Neural cell (in vitro differentiated cells): ENCODE measurements around the gene SLC35B1. TPM values are rescaled to one million over a fixed set of nuclear protein-coding genes. Genes with fewer than 3 reads are reported as not detected.

Experiments
- H2AFZ ChIP-seq: fragments of 200-600, 300-800 bp; sonication (generic), shearing (Covaris generic); 2 replicates; pipeline ENCODE4 v1.6.0; 2014; ENCODE audit warnings: low read depth, mild to moderate bottlenecking, antibody characterized with exemption, low read length, moderate library complexity
- H3F3A ChIP-seq: fragments of 200-600 bp; shearing (Covaris generic); 2 replicates; pipeline ENCODE4 v1.6.1; 2016; ENCODE audit warnings: mild to moderate bottlenecking, moderate library complexity, mixed read lengths, antibody characterized with exemption, low read length; ENCODE audit not compliant: insufficient read depth, poor library complexity, severe bottlenecking
- H3K27ac ChIP-seq: fragments of 200-600, 300-800 bp; sonication (generic), shearing (Covaris generic); 2 replicates; pipeline ENCODE4 v1.5.1; 2014; ENCODE audit warnings: mild to moderate bottlenecking, low read length, moderate library complexity
- H3K27me3 ChIP-seq: fragments of 300-800, 200-600 bp; sonication (generic), shearing (Covaris generic); 2 replicates; pipeline ENCODE4 v1.6.0; 2014; ENCODE audit warnings: mild to moderate bottlenecking, low read depth, low read length, moderate library complexity; ENCODE audit not compliant: insufficient read depth
- H3K36me3 ChIP-seq: fragments of 300-800, 200-600 bp; sonication (generic), shearing (Covaris generic); 2 replicates; pipeline ENCODE4 v1.5.1; 2014; ENCODE audit warnings: mild to moderate bottlenecking, antibody characterized with exemption, low read length, moderate library complexity; ENCODE audit not compliant: insufficient read depth
- H3K4me2 ChIP-seq: fragments of 300-800, 200-600 bp; sonication (generic), shearing (Covaris generic); 2 replicates; pipeline ENCODE4 v1.6.0; 2014; ENCODE audit warnings: mild to moderate bottlenecking, low read length
- H3K4me3 ChIP-seq: fragments of 300-800, 200-600 bp; sonication (generic), shearing (Covaris generic); 2 replicates; pipeline ENCODE4 v1.5.1; 2014; ENCODE audit warnings: mild to moderate bottlenecking, low read length, moderate library complexity
- H3K79me2 ChIP-seq: fragments of 200-600 bp; shearing (Covaris generic); replicated peaks from 2 replicates; pipeline ENCODE4 v1.6.0; 2014; ENCODE audit warnings: mild to moderate bottlenecking, low read length, moderate library complexity; ENCODE audit not compliant: insufficient read depth
- H3K9ac ChIP-seq: fragments of 300-800, 200-600 bp; sonication (generic), shearing (Covaris generic); 2 replicates; pipeline ENCODE4 v1.6.1; 2016; ENCODE audit warnings: mild to moderate bottlenecking, low read length, mixed read lengths
- H3K9me2 ChIP-seq: fragments of 200-600 bp; shearing (Covaris generic); 2 replicates; pipeline ENCODE4 v1.6.1; 2016; ENCODE audit warnings: mild to moderate bottlenecking, low read length, mixed read lengths; ENCODE audit not compliant: insufficient read depth
- H3K9me3 ChIP-seq: fragments of 200-600, 300-800 bp; sonication (generic), shearing (Covaris generic); 2 replicates; pipeline ENCODE4 v1.6.1; 2016; ENCODE audit warnings: mild to moderate bottlenecking, mixed run types, low read length, moderate library complexity, mixed read lengths
- H4K20me1 ChIP-seq: fragments of 200-600 bp; shearing (Covaris generic); 2 replicates; pipeline ENCODE4 v1.6.1; 2016; ENCODE audit warnings: mild to moderate bottlenecking, mixed run types; ENCODE audit not compliant: insufficient read depth
- EP300 ChIP-seq: fragments of 450-650 bp; conservative IDR thresholded peaks from 2 replicates; pipeline ENCODE4 v1.6.1; 2014; ENCODE audit warnings: antibody characterized with exemption, mild to moderate bottlenecking, moderate library complexity; ENCODE audit not compliant: poor library complexity, severe bottlenecking
- EZH2 ChIP-seq: fragments of 200-600, 300-800 bp; shearing (Covaris generic), sonication (generic); IDR thresholded peaks from 2 replicates; pipeline ENCODE4 v1.6.1; 2014; ENCODE audit warnings: antibody characterized with exemption, low read length, borderline replicate concordance, mild to moderate bottlenecking; ENCODE audit not compliant: insufficient read depth, poor library complexity, severe bottlenecking
- MXI1 ChIP-seq: fragments of 450-650 bp; conservative IDR thresholded peaks from 2 replicates; pipeline ENCODE4 v1.6.1; 2014; ENCODE audit warnings: antibody characterized with exemption, mild to moderate bottlenecking; ENCODE audit not compliant: poor library complexity, severe bottlenecking
- POLR2AphosphoS5 ChIP-seq: IDR thresholded peaks from 2 replicates; pipeline ENCODE4 v1.6.1; 2012
- RAD21 ChIP-seq: fragments of 450-650 bp; conservative IDR thresholded peaks from 2 replicates; pipeline ENCODE4 v1.6.1; 2014; ENCODE audit warnings: antibody characterized with exemption, mild to moderate bottlenecking, moderate library complexity
- REST ChIP-seq: IDR thresholded peaks from 2 replicates; pipeline ENCODE4 v1.6.1; 2012; ENCODE audit warnings: borderline replicate concordance
- SMC3 ChIP-seq: fragments of 450-650 bp; conservative IDR thresholded peaks from 2 replicates; pipeline ENCODE4 v1.6.1; 2014; ENCODE audit warnings: antibody characterized with exemption, mild to moderate bottlenecking, moderate library complexity; ENCODE audit not compliant: poor library complexity
- TAF1 ChIP-seq: IDR thresholded peaks from 2 replicates; pipeline ENCODE4 v1.6.1; 2012; ENCODE audit warnings: low read depth
- polyA plus RNA-seq: library from polyadenylated mRNA; depleted of rRNA; stranded (reverse); fragments of >200 nt; gene quantifications from 2 replicates; pipeline ENCODE4 v1.2.3, GENCODE V29; 2014
- TF ChIP-seq, protein P1 (sequence below): fragments of 450-650 bp; IDR thresholded peaks from 2 replicates; pipeline ENCODE4 v1.5.1; 2014; ENCODE audit warnings: antibody characterized with exemption, mild to moderate bottlenecking, moderate library complexity; ENCODE audit not compliant: poor library complexity, severe bottlenecking

The SLC35B1 gene
- polyA plus RNA-seq, 1 donor from 2014 or later = 120 TPM

GRCh38 chr17:49731435-49731831 is 23.7 kb upstream of the SLC35B1 start:
- Histone ChIP-seq H3K9me3 (no peaks in the 10 kb centered on the region), H3K9ac (no peak overlapping the region)

GRCh38 chr17:49730785-49731434 is 23.1 kb upstream of the SLC35B1 start:
- Histone ChIP-seq H3K27me3 (no peaks in the 10 kb centered on the region), H4K20me1 (no peaks in the 10 kb centered on the region), H3F3A (no peaks in the 10 kb centered on the region), H3K4me2 (no peak overlapping the region), H3K9me3 (peaks cover under 1% of the 10 kb centered on the region), H3K9me2 (no peaks in the 10 kb centered on the region), H3K4me3 (no peak overlapping the region), H3K9ac (no peak overlapping the region), H3K36me3 (no peaks in the 10 kb centered on the region), H2AFZ (no peak overlapping the region), H3K27ac (no peak overlapping the region), H3K79me2 (no peaks in the 10 kb centered on the region)
- TF ChIP-seq REST (no peak), POLR2AphosphoS5 (no peak), SMC3 (no peak)
- TF ChIP-seq, protein P1, sequence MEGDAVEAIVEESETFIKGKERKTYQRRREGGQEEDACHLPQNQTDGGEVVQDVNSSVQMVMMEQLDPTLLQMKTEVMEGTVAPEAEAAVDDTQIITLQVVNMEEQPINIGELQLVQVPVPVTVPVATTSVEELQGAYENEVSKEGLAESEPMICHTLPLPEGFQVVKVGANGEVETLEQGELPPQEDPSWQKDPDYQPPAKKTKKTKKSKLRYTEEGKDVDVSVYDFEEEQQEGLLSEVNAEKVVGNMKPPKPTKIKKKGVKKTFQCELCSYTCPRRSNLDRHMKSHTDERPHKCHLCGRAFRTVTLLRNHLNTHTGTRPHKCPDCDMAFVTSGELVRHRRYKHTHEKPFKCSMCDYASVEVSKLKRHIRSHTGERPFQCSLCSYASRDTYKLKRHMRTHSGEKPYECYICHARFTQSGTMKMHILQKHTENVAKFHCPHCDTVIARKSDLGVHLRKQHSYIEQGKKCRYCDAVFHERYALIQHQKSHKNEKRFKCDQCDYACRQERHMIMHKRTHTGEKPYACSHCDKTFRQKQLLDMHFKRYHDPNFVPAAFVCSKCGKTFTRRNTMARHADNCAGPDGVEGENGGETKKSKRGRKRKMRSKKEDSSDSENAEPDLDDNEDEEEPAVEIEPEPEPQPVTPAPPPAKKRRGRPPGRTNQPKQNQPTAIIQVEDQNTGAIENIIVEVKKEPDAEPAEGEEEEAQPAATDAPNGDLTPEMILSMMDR = no peak

More at GRCh38 chr17:49731435-49731831, 23.7 kb upstream of the SLC35B1 start:
- Histone ChIP-seq H3K4me3 (no peak overlapping the region), H3K36me3 (no peaks in the 10 kb centered on the region), H2AFZ (no peak overlapping the region), H4K20me1 (no peaks in the 10 kb centered on the region), H3F3A (no peaks in the 10 kb centered on the region), H3K9me2 (no peaks in the 10 kb centered on the region), H3K27ac (no peak overlapping the region), H3K79me2 (no peaks in the 10 kb centered on the region), H3K27me3 (no peaks in the 10 kb centered on the region), H3K4me2 (no peak overlapping the region)
- TF ChIP-seq SMC3 = no peak

- Histone ChIP-seq H3K4me3 (no peak overlapping the region), H3K9me2 (no peaks in the 10 kb centered on the region), H4K20me1 (no peaks in the 10 kb centered on the region), H3K4me2 (no peak overlapping the region), H3K9me3 (peaks cover 4% of the 10 kb centered on the region), H3F3A (no peaks in the 10 kb centered on the region), H2AFZ (no peak overlapping the region), H3K27me3 (no peaks in the 10 kb centered on the region), H3K27ac (no peak overlapping the region), H3K79me2 (no peaks in the 10 kb centered on the region), H3K9ac (no peak overlapping the region), H3K36me3 (no peaks in the 10 kb centered on the region)
- no peak for TF ChIP-seq MXI1
- TF ChIP-seq POLR2AphosphoS5 = no peak
- TF ChIP-seq EZH2 = no peak
- TF ChIP-seq, protein P1 = no peak
- TF ChIP-seq REST = no peak
- TF ChIP-seq TAF1 = no peak
- no peak for TF ChIP-seq EP300
- TF ChIP-seq RAD21 = no peak
- TF ChIP-seq SMC3 = no peak
These were observed 22.5 kb upstream of the SLC35B1 start for GRCh38 chr17:49730078-49730784.
